ENCODE measurements around the gene PAF1. TPM values are rescaled to one million over a fixed set of nuclear protein-coding genes. Genes with fewer than 3 reads are reported as not detected.
A peak's percentile ranks its signal among the peaks of the same experiment; 100 is the strongest.

Gene PAF1
- total RNA-seq, 1 experiment from 2014 or later: 61.6 TPM

- Histone ChIP-seq H3K9me3 (replicated peaks) (no peaks in the 10 kb centered on the region), H3K4me1 (replicated peaks) (peaks cover 11% of the 10 kb centered on the region), H3K27me3 (replicated peaks) (no peaks in the 10 kb centered on the region), H3K36me3 (peaks cover 89% of the 10 kb centered on the region), H3K27ac (peak overlapping the region; percentile 48; the same call in 1 of the 2 replicates), H3K4me3 (no peak overlapping the region)
- DNase-seq (ENCODE audit: low read depth in 1 of 2, low spot score in 2 of 2): no peak
These were observed 18.0 kb downstream of the PAF1 start for GRCh38 chr19:39372941-39373340.

DNA sequence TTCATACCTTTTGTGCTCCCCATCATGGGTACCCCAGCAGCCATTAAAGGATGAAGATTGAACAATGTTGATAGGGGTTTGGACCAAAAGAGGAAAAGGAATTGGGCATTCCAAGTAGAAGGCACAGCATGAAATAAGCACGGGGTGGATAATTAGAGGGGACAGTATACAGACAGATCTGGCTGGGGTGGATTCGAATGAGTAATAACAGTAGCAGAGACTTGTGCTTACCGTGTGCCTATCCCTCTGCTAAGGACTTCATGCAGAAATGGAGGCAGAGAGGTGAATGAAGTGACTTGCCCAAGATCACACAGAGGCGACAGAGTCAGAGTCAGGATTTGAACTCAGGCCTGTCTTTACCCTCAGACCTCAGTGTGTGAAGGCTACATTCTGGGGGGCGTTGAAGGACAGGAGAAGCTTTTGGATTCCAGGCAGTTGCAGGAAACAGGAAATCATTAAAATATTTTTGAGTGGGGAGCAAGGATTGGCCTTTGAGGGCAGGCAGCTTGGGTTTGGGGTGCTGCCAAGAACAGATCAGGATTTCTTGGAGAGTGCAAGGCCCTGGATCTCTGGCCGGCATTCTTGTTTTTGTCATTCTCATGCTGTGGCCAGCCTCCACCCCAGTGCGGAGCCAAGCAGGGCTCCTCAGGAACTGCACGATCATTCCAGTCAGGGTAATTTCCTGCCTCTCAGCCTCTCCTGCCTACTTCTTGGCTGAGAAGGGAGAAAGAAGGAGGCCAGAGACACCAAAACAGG lies 18.7 kb downstream of the PAF1 start:
- Histone ChIP-seq H3K27ac (peak overlapping the region; percentile 48; the same call in 1 of the 2 replicates), H3K27me3 (replicated peaks) (no peaks in the 10 kb centered on the region), H3K4me3 (no peak overlapping the region), H3K36me3 (peaks cover 83% of the 10 kb centered on the region), H3K4me1 (replicated peaks) (peaks cover 11% of the 10 kb centered on the region), H3K9me3 (replicated peaks) (no peaks in the 10 kb centered on the region)
- DNase-seq (ENCODE audit: low read depth in 1 of 2, low spot score in 2 of 2): no peak

DNA sequence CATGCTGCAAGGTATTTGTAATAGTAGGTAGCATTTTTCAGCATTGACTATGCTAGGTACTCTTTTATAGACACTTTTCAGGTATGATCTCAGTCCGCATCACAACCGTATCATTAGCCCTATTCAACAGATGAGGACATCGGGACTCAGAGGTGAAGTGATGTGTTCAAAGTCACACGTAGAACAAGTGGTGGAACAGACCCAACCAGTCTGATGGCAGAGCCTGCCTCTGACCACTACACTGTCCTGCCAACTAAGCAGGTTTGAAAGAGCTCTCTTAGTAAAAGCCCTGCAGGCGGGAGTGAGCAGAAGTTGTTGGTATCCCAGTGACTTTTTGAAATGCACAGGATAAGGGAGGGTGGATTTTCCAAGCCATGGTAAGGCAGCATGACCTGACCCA lies 20.2 kb downstream of the PAF1 start:
- no peak for DNase-seq (ENCODE audit: low read depth in 1 of 2, low spot score in 2 of 2)
- H3K4me1 ChIP-seq (replicated peaks): peaks cover 11% of the 10 kb centered on the region
- H3K9me3 ChIP-seq (replicated peaks): no peaks in the 10 kb centered on the region; the same call in 1 of the 2 replicates
- no peaks in the 10 kb centered on the region for H3K27me3 ChIP-seq (replicated peaks)
- H3K27ac ChIP-seq: no peak overlapping the region
- no peak overlapping the region for H3K4me3 ChIP-seq
- peaks cover 76% of the 10 kb centered on the region for H3K36me3 ChIP-seq

GRCh38 chr19:39369200-39369599 lies 21.7 kb downstream of the PAF1 start:
- no peaks in the 10 kb centered on the region; the same call in 1 of the 2 replicates for H3K9me3 ChIP-seq (replicated peaks)
- H3K36me3 ChIP-seq: peaks cover 72% of the 10 kb centered on the region
- no peak overlapping the region for H3K4me3 ChIP-seq
- H3K4me1 ChIP-seq (replicated peaks): peaks cover 11% of the 10 kb centered on the region
- DNase-seq (ENCODE audit: low read depth in 1 of 2, low spot score in 2 of 2): no peak
- no peaks in the 10 kb centered on the region for H3K27me3 ChIP-seq (replicated peaks)
- H3K27ac ChIP-seq: no peak overlapping the region

GRCh38 chr19:39365531-39365930 lies 25.4 kb downstream of the PAF1 start:
- H3K9me3 ChIP-seq (replicated peaks): no peaks in the 10 kb centered on the region; the same call in 1 of the 2 replicates
- H3K36me3 ChIP-seq: peaks cover 76% of the 10 kb centered on the region
- no peak overlapping the region for H3K4me3 ChIP-seq
- no peaks in the 10 kb centered on the region for H3K27me3 ChIP-seq (replicated peaks)
- DNase-seq (ENCODE audit: low read depth in 1 of 2, low spot score in 2 of 2): no peak
- H3K4me1 ChIP-seq (replicated peaks): peaks cover 9% of the 10 kb centered on the region
- no peak overlapping the region for H3K27ac ChIP-seq

- Histone ChIP-seq H3K4me3 (no peak overlapping the region), H3K36me3 (peaks cover 73% of the 10 kb centered on the region), H3K9me3 (replicated peaks) (no peaks in the 10 kb centered on the region; the same call in 1 of the 2 replicates), H3K27ac (no peak overlapping the region), H3K27me3 (replicated peaks) (no peaks in the 10 kb centered on the region), H3K4me1 (replicated peaks) (peaks cover 9% of the 10 kb centered on the region)
- no peak for DNase-seq (ENCODE audit: low read depth in 1 of 2, low spot score in 2 of 2)
These were observed 26.9 kb downstream of the PAF1 start for GRCh38 chr19:39363901-39364457.

DNA sequence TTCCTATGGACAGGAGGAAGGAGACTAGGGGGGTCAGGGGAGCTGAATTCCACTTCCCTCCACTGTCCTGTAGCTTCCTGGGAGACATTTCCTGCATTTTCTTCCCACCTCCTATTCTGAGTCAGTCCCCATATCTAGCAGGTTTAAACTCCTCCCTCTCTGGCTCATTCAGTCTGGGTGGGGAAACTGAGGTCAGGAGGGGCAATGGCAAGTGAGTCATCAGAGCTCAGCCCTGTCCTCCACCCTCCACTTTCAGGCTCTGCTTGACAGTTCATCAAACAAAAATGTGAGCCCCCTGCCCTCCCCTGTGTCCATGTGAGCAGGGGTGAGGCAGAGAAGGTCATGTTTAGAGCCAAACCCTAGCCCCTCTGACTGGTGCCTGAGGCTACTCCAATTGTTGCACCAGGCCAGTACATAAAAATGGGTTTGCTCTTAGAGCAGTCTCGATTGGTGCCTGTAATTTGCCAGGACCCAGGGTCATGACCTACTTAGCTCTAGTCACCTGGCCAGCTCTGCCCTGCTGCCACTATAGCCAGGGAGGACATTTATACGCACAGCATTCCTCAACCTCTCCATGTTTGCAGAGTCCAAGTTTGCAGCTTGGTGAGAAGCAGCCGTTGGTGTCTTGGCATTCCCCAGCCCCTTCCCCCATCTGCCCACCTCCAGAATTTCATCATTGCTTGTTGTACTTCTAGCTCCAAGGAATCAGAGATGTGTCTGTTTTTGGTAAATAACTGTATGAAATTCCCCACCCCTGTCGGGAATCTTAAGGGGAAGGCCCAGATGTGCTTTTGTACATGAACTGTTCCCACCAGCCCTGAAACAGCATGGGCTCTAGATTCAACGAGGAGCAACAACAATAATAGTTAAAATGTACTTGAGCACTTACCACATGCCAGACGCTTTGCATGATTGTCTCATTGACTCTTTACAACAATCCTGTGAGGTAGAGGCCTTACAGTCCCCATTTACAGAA lies 27.9 kb downstream of the PAF1 start:
- H3K36me3 ChIP-seq: peaks cover 71% of the 10 kb centered on the region
- H3K27ac ChIP-seq: no peak overlapping the region
- H3K4me3 ChIP-seq: no peak overlapping the region
- H3K4me1 ChIP-seq (replicated peaks): peaks cover 9% of the 10 kb centered on the region
- no peak for DNase-seq (ENCODE audit: low read depth in 1 of 2, low spot score in 2 of 2)
- H3K27me3 ChIP-seq (replicated peaks): no peaks in the 10 kb centered on the region
- no peaks in the 10 kb centered on the region; the same call in 1 of the 2 replicates for H3K9me3 ChIP-seq (replicated peaks)

- Histone ChIP-seq H3K36me3 (peaks cover 85% of the 10 kb centered on the region), H3K4me1 (replicated peaks) (peaks cover 9% of the 10 kb centered on the region), H3K27me3 (replicated peaks) (no peaks in the 10 kb centered on the region), H3K27ac (no peak overlapping the region), H3K4me3 (no peak overlapping the region), H3K9me3 (replicated peaks) (no peaks in the 10 kb centered on the region; the same call in 1 of the 2 replicates)
- no peak for DNase-seq (ENCODE audit: low read depth in 1 of 2, low spot score in 2 of 2)
These were observed 30.3 kb downstream of the PAF1 start for GRCh38 chr19:39360599-39360998.

DNA sequence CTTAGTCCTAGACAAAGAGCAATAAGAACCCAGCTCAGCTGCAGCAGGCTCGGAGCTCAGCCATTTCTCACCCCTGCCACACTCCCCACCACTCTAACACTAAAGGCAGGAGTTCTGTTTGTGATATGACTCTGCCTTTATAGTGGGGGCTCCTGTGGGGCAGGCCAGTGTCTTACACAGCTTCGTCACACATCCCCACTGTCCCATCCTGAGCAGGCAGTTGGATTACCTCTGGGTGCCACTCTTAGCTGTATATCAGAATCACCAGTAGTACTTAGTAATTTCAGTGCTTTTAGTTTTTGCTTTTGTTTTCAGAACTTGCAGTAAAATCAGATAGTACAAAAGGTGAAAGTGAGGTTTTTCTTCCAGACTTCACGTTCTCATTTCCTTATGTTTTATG lies 31.9 kb downstream of the PAF1 start:
- H3K9me3 ChIP-seq (replicated peaks): no peaks in the 10 kb centered on the region
- no peaks in the 10 kb centered on the region for H3K27me3 ChIP-seq (replicated peaks)
- H3K4me1 ChIP-seq (replicated peaks): peaks cover 9% of the 10 kb centered on the region
- peaks cover 91% of the 10 kb centered on the region for H3K36me3 ChIP-seq
- H3K4me3 ChIP-seq: no peak overlapping the region
- DNase-seq (ENCODE audit: low read depth in 1 of 2, low spot score in 2 of 2): no peak
- no peak overlapping the region for H3K27ac ChIP-seq

DNA sequence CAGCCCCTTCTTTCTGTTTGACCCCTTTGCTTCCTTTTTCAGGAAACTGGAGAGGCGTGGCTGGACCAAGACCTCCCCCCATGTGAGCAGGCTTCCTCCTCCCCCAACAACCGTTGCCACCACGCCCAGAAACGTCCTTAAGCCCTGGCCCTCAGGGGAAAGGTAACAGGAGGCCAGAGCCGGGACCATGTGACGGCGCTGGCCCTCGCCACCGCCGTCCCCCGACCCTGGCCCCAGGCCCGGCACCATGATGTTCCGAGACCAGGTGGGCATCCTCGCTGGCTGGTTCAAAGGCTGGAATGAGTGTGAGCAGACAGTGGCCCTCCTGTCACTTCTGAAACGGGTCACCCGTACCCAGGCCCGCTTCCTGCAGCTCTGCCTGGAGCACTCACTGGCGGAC lies 34.3 kb downstream of the PAF1 start:
- no peaks in the 10 kb centered on the region for H3K4me1 ChIP-seq (replicated peaks)
- no peaks in the 10 kb centered on the region for H3K27me3 ChIP-seq (replicated peaks)
- no peak overlapping the region for H3K4me3 ChIP-seq
- H3K36me3 ChIP-seq: peaks cover 88% of the 10 kb centered on the region
- H3K9me3 ChIP-seq (replicated peaks): no peaks in the 10 kb centered on the region
- DNase-seq (ENCODE audit: low read depth in 1 of 2, low spot score in 2 of 2): no peak
- no peak overlapping the region for H3K27ac ChIP-seq

- H3K4me3 ChIP-seq: no peak overlapping the region
- no peak overlapping the region for H3K27ac ChIP-seq
- H3K36me3 ChIP-seq: peaks cover 90% of the 10 kb centered on the region
These were observed 34.8 kb downstream of the PAF1 start for GRCh38 chr19:39356073-39356472.

GRCh38 chr19:39355253-39355652 lies 35.7 kb downstream of the PAF1 start:
- no peak overlapping the region for H3K4me3 ChIP-seq
- DNase-seq (ENCODE audit: low read depth in 1 of 2, low spot score in 2 of 2): no peak
- H3K9me3 ChIP-seq (replicated peaks): no peaks in the 10 kb centered on the region
- no peaks in the 10 kb centered on the region for H3K27me3 ChIP-seq (replicated peaks)
- H3K27ac ChIP-seq: no peak overlapping the region
- H3K36me3 ChIP-seq: peaks cover 90% of the 10 kb centered on the region
- H3K4me1 ChIP-seq (replicated peaks): no peaks in the 10 kb centered on the region

More at GRCh38 chr19:39356073-39356472, 34.8 kb downstream of the PAF1 start:
- Histone ChIP-seq H3K4me1 (replicated peaks) (no peaks in the 10 kb centered on the region), H3K9me3 (replicated peaks) (no peaks in the 10 kb centered on the region), H3K27me3 (replicated peaks) (no peaks in the 10 kb centered on the region)
- DNase-seq (ENCODE audit: low read depth in 1 of 2, low spot score in 2 of 2): no peak

- Histone ChIP-seq H3K4me1 (replicated peaks) (peaks cover 5% of the 10 kb centered on the region), H3K9me3 (replicated peaks) (no peaks in the 10 kb centered on the region), H3K27ac (no peak overlapping the region), H3K4me3 (no peak overlapping the region), H3K36me3 (peaks cover 93% of the 10 kb centered on the region), H3K27me3 (replicated peaks) (no peaks in the 10 kb centered on the region)
- DNase-seq (ENCODE audit: low read depth in 1 of 2, low spot score in 2 of 2): no peak
These were observed 38.3 kb downstream of the PAF1 start for GRCh38 chr19:39352381-39353255.
